ENCODE measurements around the gene NRARP.

DNA sequence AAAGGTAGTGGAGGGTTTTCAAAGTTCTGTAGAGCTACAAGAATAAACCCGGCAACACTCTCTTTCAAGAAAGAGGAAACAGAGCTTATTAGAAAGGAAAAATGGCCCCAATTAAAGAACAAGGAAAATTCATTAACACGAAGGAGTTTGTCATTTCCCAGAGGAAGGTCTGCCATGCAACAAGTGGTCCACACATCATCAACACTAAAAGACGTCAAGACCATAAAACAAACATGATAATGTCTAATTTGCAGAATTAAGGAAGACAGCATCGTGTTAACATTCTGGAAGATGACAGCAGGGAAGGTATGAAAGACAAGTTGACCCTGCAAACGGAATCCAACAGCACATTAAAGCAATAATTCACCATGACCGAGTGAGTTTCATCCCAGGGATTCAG, 28.6 kb upstream of the NRARP start:
- no peak for TF ChIP-seq EZH2 (IDR thresholded peaks at IDR 0.05; ENCODE audit: borderline replicate concordance, insufficient read depth, low read depth, low read length, poor library complexity, severe bottlenecking)
- TF ChIP-seq, protein P1, sequence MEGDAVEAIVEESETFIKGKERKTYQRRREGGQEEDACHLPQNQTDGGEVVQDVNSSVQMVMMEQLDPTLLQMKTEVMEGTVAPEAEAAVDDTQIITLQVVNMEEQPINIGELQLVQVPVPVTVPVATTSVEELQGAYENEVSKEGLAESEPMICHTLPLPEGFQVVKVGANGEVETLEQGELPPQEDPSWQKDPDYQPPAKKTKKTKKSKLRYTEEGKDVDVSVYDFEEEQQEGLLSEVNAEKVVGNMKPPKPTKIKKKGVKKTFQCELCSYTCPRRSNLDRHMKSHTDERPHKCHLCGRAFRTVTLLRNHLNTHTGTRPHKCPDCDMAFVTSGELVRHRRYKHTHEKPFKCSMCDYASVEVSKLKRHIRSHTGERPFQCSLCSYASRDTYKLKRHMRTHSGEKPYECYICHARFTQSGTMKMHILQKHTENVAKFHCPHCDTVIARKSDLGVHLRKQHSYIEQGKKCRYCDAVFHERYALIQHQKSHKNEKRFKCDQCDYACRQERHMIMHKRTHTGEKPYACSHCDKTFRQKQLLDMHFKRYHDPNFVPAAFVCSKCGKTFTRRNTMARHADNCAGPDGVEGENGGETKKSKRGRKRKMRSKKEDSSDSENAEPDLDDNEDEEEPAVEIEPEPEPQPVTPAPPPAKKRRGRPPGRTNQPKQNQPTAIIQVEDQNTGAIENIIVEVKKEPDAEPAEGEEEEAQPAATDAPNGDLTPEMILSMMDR (IDR thresholded peaks at IDR 0.05) = no peak
